Skeletal muscle tissue (tissue), 4 donors: ENCODE results near the gene CES4A. TPM values are rescaled to one million over a fixed set of nuclear protein-coding genes. Genes with fewer than 3 reads are reported as not detected.
"Not testable (repeated sequence)": the region's sequence is repeated elsewhere in the genome, so short reads cannot be mapped to it uniquely, and the experiment has no call there.

Experiments
- H3K27ac ChIP-seq: one replicate; pipeline ENCODE4 v1.7.0; 2013; ENCODE audit warnings: mild to moderate bottlenecking, low read depth, low read length, inconsistent platforms
- H3K27me3 ChIP-seq, 3 donors: one replicate each; pipeline ENCODE4 v1.7.0; 2013; ENCODE audit warnings: low read length in 3 of 3; ENCODE audit not compliant: control insufficient read depth in 3 of 3, insufficient read depth in 3 of 3
- H3K36me3 ChIP-seq, 3 donors: one replicate each; pipeline ENCODE4 v1.7.0; 2013; ENCODE audit warnings: low read length in 3 of 3; ENCODE audit not compliant: control insufficient read depth in 3 of 3, insufficient read depth in 3 of 3
- H3K4me1 ChIP-seq, 3 donors: one replicate each; pipeline ENCODE4 v1.7.0; 2013; ENCODE audit warnings: low read length in 3 of 3, mild to moderate bottlenecking in 3 of 3; ENCODE audit not compliant: control insufficient read depth in 3 of 3, insufficient read depth in 3 of 3
- H3K4me3 ChIP-seq, 3 donors: one replicate each; pipeline ENCODE4 v1.7.0; 2013; ENCODE audit warnings: low read length in 3 of 3
- H3K9ac ChIP-seq, 3 donors: one replicate each; pipeline ENCODE4 v1.7.0; 2013; ENCODE audit warnings: low read length in 3 of 3, mild to moderate bottlenecking in 3 of 3, moderate library complexity in 2 of 3, low read depth in 1 of 3
- H3K9me3 ChIP-seq, 3 donors: one replicate each; pipeline ENCODE4 v1.7.0; 2013; ENCODE audit warnings: low read length in 3 of 3; ENCODE audit not compliant: control insufficient read depth in 3 of 3
- total RNA-seq: library from RNA; depleted of rRNA; stranded (reverse); fragments of >200 nt; gene quantifications from one replicate; pipeline ENCODE4 v1.2.3, GENCODE V29; 2014
- donor health status: Osteomylitis.

CES4A gene
- 1.0 TPM for total RNA-seq

DNA sequence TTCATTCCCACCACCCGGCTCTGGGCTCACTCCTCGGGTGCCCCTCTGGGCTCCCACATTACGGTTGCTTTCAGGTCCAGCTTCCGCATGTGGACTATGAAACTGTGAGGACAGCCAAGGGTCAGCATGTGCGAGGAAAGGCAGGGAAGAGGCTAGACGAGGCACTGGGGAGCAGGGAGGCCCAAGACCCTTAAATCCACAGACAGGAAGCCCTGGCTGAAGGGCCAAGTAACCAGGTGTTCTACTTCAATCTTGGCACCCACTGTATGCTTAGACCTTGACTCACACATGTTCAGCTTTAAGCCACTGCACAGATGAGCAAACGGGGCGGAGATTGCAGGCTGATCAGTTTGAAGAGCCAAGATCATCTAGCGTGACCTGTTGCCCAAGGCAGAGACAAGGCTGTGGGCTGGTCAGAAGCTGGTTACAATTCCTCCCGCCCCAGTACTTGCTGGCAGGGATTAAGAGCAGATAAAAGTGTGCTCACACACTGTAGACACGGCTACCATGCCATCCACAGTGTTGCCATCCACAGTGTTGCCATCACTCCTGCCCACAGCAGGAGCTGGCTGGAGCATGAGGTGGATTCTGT, at the start of gene CES4A:
CES4A (plus strand) TSS at position 393 of the 592 bp plus-strand sequence; CDS start at position 577, 184 bp downstream.
- no peaks in the 10 kb centered on the region for H3K36me3 ChIP-seq
- no peak within 1 kb of the TSS for H3K9ac ChIP-seq
- H3K27ac ChIP-seq, result no peak within 1 kb of the TSS
- no peaks in the 10 kb centered on the region for H3K27me3 ChIP-seq
- H3K4me1 ChIP-seq, result peaks cover 0 to 6% (median 0%) of the 10 kb centered on the region in 3 donors
- no peaks in the 10 kb centered on the region for H3K9me3 ChIP-seq
- no peak within 1 kb of the TSS for H3K4me3 ChIP-seq

DNA sequence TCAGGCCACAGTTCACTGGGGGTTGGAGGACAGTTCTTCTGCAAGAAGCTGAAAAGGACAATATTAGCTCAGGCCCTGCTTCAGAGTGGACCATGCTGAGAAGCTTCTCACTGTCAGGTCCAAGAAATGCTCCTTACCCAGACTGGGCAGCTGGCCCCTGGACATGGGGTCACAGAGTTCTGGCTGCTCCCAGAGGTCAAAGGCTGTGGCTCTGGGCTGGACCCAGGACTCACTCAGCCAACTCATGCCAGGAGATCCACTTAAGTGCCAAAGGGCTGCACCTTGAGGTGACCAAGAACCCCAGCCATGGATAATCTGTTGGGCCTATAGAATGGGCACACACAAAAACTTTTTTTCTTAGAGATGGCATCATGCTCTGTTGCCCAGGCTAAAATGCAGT, 49.0 kb upstream of the CES4A start:
- H3K4me1 ChIP-seq, result peaks cover 22 to 41% (median 29%) of the 10 kb centered on the region in 3 donors
- H3K4me3 ChIP-seq, result no peak overlapping the region
- H3K36me3 ChIP-seq, result peaks cover 59 to 74% (median 67%) of the 10 kb centered on the region in 3 donors
- H3K27ac ChIP-seq, result no peak overlapping the region
- H3K9ac ChIP-seq, result no peak overlapping the region
- H3K27me3 ChIP-seq, result no peaks in the 10 kb centered on the region
- H3K9me3 ChIP-seq, result no peaks in the 10 kb centered on the region

DNA sequence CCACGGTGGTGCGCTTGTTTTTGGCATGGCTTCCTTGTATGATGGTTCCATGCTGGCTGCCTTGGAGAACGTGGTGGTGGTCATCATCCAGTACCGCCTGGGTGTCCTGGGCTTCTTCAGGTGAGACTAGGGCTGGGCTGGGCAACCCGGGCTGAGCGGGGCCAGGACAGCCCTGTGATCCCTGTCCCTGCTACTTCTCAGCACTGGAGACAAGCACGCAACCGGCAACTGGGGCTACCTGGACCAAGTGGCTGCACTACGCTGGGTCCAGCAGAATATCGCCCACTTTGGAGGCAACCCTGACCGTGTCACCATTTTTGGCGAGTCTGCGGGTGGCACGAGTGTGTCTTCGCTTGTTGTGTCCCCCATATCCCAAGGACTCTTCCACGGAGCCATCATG, 48.2 kb upstream of the CES4A start:
- H3K4me3 ChIP-seq, result no peak overlapping the region
- no peak overlapping the region for H3K27ac ChIP-seq
- H3K27me3 ChIP-seq, result no peaks in the 10 kb centered on the region
- peaks cover 21 to 38% (median 26%) of the 10 kb centered on the region in 3 donors for H3K4me1 ChIP-seq
- H3K9me3 ChIP-seq, result no peaks in the 10 kb centered on the region
- H3K9ac ChIP-seq, result no peak overlapping the region
- H3K36me3 ChIP-seq, result peaks cover 59 to 71% (median 67%) of the 10 kb centered on the region in 3 donors

DNA sequence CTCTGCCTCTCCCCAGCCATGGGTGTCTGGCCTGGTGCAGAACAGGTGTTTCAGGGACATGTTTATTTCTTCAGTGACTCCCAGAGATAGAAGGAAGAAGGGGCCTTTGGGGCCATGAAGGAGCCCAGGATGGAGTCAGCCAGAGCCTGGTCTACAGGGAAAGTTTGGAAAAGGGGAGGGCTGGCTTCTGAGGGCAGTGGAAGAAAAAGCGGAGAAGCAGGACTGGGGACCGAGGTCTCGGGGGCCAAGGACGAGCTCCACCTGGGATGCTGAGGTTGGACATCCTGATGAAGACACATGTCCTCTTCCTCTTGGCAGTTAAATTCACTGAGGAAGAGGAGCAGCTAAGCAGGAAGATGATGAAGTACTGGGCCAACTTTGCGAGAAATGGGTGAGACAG, 45.4 kb upstream of the CES4A start:
- H3K36me3 ChIP-seq, result peaks cover 50 to 61% (median 58%) of the 10 kb centered on the region in 3 donors
- no peak overlapping the region for H3K9ac ChIP-seq
- H3K27me3 ChIP-seq, result no peaks in the 10 kb centered on the region
- H3K27ac ChIP-seq, result no peak overlapping the region
- H3K9me3 ChIP-seq, result no peaks in the 10 kb centered on the region
- no peak overlapping the region for H3K4me3 ChIP-seq
- H3K4me1 ChIP-seq, result peaks cover 6 to 19% (median 6%) of the 10 kb centered on the region in 3 donors

DNA sequence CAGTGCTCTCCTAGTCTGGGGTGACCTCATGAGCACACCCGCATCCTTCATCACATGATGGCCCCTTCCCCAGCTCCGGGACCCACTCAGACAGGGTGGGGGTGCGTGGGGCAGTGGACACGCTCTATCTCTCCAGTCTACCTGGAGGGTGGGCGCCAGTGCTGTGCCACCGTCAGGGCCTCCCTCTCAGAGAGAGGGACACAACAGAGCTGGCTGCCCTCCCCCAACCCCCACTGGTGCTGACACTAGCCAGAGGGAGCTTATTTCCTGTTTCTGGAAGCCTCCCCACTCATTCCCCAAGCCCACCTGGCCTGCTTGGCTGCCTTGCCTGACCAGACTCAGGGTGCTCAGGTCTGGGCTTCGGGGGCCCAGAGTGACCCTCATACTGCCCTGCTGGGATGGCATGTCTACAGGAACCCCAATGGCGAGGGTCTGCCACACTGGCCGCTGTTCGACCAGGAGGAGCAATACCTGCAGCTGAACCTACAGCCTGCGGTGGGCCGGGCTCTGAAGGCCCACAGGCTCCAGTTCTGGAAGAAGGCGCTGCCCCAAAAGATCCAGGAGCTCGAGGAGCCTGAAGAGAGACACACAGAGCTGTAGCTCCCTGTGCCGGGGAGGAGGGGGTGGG, 44.8 kb upstream of the CES4A start:
- H3K4me3 ChIP-seq, result no peak overlapping the region
- H3K9ac ChIP-seq, result no peak overlapping the region
- no peaks in the 10 kb centered on the region for H3K27me3 ChIP-seq
- H3K4me1 ChIP-seq, result peaks cover 6 to 16% (median 10%) of the 10 kb centered on the region in 3 donors
- H3K36me3 ChIP-seq, result peaks cover 45 to 55% (median 54%) of the 10 kb centered on the region in 3 donors
- H3K27ac ChIP-seq, result no peak overlapping the region
- H3K9me3 ChIP-seq, result no peaks in the 10 kb centered on the region

DNA sequence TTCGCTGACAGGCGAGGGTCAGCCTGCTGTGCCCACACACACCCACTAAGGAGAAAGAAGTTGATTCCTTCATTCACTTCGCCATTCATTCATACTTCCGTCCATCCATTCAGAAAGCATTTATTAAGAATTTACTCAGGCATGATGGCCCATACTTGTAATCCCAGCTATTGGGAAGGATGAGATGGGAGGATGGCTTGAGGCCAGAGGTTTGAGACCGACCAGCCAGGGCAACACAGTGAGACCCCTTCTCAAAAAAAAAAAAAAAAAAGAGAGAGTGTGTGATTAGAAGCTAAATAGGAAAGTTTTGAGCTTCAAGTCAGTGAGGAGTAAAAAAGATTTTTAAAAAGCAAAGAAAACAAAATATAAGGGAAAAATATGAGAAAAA, 44.3 kb upstream of the CES4A start:
- Histone ChIP-seq H3K4me3 (no peak overlapping the region), H3K36me3 (peaks cover 40 to 50% (median 50%) of the 10 kb centered on the region in 3 donors), H3K27ac (no peak overlapping the region), H3K4me1 (peaks cover 6 to 16% (median 11%) of the 10 kb centered on the region in 3 donors), H3K27me3 (no peaks in the 10 kb centered on the region), H3K9me3 (no peaks in the 10 kb centered on the region), H3K9ac (no peak overlapping the region)

DNA sequence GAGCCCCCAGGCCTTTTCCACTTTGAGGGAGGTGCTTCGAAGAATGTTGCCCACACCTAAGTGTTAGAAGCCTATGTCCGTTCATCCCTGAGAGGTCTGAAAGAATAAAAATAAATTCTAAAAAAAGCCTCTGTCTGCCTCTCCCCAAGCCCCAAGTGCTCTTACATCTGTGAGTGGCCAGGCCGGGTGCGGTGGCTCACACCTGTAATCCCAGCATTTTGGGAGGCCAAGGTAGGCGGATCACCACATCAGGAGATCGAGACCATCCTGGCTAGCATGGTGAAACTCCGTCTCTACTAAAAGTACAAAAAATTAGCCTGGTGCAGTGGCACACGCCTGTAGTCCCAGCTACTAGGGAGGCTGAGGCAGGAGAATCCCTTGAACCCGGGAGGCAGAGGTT, 43.4 kb upstream of the CES4A start:
- H3K4me3 ChIP-seq, H3K27ac ChIP-seq, H3K9ac ChIP-seq, H3K9me3 ChIP-seq, H3K27me3 ChIP-seq: not testable (repeated sequence)
- Histone ChIP-seq H3K36me3 (peaks cover 35 to 41% (median 41%) of the 10 kb centered on the region in 3 donors), H3K4me1 (peaks cover 6 to 24% (median 14%) of the 10 kb centered on the region in 3 donors)

DNA sequence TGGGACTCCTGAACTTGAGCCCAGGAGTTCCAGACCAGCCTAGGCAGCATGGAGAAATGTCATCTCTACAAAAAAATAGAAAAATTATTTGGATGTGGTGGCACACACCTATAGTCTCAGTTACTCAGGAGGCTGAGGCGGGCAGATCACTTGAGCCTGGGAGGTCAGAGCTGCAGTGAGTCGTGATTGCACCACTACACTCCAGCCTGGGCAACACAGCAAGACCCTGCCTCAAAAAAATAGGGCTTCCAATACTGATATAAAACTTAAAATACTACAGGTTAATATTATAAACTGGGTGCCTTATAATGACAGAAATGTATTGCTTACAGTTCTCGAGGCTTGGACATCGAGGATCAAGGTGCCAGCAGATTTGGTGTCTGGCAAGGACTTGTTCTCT, 42.5 kb upstream of the CES4A start:
- H3K36me3 ChIP-seq, result peaks cover 26 to 31% (median 31%) of the 10 kb centered on the region in 3 donors
- H3K9me3 ChIP-seq, result no peaks in the 10 kb centered on the region
- H3K9ac ChIP-seq, result no peak overlapping the region
- peaks cover 9 to 27% (median 12%) of the 10 kb centered on the region in 3 donors for H3K4me1 ChIP-seq
- H3K4me3 ChIP-seq, result no peak overlapping the region
- H3K27me3 ChIP-seq, result peaks cover 0 to 3% (median 0%) of the 10 kb centered on the region in 3 donors
- no peak overlapping the region for H3K27ac ChIP-seq

DNA sequence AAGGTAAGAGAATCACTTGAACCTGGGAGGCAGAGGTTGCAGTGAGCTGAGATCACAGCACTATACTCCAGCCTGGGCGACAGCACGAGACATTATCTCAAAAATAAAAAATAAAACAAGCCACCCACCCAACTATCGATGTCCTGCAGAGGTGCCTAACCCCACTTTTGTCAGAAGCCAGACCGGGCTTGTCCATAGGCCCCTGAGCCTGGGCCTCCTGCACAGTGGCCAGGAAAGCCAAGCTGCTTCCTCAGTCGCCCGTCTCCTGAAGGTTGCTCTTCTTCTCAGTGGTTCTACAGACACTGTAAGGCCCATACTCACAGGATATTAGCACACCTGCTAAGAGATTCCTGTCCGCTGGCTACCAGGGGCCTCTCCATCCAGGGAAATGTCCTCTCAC, 41.8 kb upstream of the CES4A start:
- Histone ChIP-seq H3K9me3 (no peaks in the 10 kb centered on the region), H3K9ac (no peak overlapping the region), H3K36me3 (peaks cover 20 to 25% (median 25%) of the 10 kb centered on the region in 3 donors), H3K27ac (no peak overlapping the region), H3K4me3 (no peak overlapping the region), H3K4me1 (peaks cover 9 to 27% (median 12%) of the 10 kb centered on the region in 3 donors), H3K27me3 (peaks cover 0 to 3% (median 0%) of the 10 kb centered on the region in 3 donors)

DNA sequence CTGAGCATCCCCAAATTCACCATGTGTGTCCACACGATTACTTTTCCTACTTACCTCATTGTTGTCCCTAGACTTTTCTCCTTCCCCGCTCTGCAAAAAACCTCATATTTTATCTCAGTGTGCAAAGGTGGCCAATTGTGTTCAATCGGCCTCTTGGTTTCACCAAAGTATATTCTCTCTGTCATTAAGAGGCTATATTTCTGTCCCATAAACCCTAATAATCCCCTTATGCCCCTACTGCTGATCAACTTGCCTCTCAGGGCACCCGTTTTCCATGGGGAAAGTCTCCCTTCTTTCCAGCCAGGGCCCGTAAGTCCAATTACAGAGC, 41.5 kb upstream of the CES4A start:
- Histone ChIP-seq H3K27me3 (peaks cover 0 to 3% (median 0%) of the 10 kb centered on the region in 3 donors), H3K4me1 (peaks cover 9 to 27% (median 12%) of the 10 kb centered on the region in 3 donors), H3K27ac (peak overlapping the region; percentile 79), H3K9me3 (no peaks in the 10 kb centered on the region), H3K9ac (peak overlapping the region in 2 of 3 donors; percentile 34 to 59), H3K4me3 (no peak overlapping the region), H3K36me3 (peaks cover 16 to 21% (median 21%) of the 10 kb centered on the region in 3 donors)
